ENCODE measurements around the gene ZNF627.
"Not testable (repeated sequence)": the region's sequence is repeated elsewhere in the genome, so short reads cannot be mapped to it uniquely, and the experiment has no call there.

The ZNF627 gene

DNA sequence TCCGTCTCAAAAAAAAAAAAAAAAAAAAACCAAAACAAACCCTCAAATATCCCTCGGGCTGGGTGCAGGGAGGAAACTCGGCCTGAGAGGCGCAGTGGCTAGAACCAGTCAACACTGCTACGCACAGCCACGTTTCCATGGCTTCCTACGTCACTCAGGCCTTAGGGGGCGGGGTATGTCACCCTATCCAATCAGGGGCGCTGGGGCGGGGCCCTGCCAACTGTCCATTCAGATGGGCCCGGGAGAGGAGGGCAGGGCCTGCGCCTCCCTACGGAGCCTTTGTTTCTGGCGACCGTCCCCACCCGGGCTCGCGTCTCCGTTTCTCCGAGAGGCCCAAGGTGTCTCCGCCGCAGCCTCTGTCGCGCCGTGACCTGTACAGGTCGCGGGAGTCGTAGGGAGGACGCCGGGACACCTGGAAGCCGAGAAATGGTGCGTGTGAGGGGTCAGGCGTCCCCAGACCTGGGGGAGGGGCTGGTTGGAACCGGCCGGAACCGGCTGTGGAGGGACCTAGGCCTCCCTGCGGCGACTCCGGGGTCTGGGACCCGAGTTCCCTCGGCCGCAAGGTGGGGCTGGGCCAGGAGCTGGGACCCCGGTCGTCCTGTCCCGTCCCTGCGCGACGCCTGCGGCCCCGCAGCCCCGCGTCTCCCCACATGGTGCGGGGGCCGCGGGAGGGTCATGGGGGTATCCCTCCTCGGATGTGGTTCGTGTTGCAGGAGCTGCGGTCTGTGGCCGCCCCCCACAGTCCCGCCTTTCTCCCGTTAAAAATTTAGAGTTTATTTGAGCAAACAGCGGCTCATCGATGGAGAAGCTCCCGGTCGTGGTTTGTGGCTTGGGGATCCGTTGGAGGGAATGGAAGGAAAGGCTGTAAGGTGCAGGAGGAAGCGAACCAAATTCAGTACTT is at the start of gene ZNF627:
TSS of gene ZNF627 (plus strand) at position 282 of the 901 bp plus-strand sequence. CDS start at position 427, 145 bp downstream.
- DNase-seq: peak; percentile 98

DNA sequence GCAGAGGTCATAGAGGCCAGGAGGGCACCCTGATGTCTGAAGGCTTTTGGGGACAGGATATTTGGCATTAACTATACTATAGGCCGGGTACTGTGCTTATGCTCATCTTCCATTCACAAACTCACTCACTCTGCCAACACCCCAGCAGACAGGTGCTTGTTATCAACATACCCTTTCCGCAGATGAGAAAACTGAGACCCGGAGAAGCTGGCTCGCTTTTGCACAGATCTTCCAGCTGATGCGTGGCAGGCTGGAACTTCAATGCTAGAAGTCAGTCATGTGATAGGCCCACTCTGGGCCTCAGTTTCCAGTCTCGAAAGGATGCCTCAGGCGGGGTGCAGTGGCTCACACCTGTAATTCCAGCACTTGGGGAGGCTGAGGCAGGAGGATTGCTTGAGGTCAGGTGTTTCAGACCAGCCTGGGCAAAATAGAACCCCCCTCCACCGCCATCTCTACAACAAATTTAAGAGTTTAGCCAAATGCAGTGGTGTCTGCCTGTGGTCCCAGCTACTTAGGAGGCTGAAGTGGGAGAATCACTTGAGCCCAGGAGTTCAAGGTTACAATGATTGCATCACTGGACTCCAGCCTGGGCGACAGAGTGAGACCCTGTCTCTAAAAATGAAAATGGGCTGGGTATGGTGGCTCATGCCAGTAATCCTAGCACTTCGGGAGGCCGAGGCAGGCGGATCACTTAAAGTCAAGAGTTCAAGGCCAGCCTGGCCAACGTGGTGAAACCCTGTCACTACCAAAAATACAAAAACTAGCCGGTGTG is 49.2 kb upstream of the ZNF627 start:
- no peak for DNase-seq

DNA sequence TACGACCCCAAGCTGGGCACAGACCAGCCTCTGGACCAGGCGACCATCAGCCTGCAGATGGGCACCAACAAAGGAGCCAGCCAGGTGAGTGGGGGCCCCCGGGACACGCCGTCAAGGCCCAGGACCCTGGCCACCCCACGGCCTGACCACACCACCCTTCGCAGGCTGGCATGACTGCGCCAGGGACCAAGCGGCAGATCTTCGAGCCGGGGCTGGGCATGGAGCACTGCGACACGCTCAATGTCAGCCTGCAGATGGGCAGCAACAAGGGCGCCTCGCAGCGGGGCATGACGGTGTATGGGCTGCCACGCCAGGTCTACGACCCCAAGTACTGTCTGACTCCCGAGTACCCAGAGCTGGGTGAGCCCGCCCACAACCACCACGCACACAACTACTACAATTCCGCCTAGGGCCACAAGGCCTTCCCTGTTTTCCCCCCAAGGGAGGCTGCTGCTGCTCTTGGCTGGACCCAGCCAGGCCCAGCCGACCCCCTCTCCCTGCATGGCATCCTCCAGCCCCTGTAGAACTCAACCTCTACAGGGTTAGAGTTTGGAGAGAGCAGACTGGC is 47.8 kb upstream of the ZNF627 start:
- no peak for DNase-seq

DNA sequence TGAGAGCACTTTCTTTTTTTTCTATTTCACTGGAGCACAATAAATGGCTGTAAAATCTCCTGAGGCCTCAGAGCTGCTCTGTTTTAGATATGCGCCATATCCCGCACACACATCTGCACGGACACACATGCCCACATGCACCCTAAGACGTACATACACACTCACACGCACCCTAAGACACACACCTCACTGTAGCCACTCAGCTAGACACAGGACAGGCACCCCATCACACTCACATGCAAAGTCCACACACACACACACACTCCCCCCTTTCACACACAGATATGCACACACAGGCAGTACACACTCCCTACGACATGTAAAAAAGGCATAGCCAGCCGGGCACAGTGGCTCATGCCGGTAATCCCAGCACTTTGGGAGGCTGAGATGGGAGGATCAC is 47.0 kb upstream of the ZNF627 start:
- no peak for DNase-seq

DNA sequence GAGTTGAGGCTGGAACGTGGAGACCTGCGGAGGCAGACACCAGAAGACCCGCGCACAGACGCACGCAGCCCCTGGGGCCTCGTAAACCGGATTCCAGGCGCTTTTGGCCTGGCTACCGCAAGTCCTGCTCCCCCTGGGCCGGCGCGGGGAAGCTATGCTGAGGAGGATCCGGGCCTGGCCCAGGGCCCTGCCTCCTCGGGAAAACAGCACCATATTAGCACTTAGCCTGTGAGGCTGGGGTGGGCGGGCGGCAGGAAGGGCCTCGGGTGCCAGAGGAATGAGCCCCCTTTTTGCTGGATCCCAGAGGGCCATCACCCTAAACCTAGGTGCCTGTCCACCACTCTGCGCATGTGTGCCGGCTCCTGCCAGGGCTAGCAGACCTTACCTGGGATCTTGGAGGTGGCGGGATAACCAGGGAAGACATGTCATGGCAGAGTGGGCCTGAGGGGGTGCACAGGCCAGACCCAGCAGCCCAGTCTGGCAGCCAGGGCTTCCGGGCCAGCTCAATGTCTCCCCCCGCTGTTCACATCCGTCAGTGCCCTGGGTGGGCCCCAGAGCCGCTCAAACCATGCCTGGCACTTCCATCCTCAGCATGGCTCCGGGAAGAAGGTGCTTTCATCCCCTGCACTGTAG is 45.6 kb upstream of the ZNF627 start:
- no peak for DNase-seq

DNA sequence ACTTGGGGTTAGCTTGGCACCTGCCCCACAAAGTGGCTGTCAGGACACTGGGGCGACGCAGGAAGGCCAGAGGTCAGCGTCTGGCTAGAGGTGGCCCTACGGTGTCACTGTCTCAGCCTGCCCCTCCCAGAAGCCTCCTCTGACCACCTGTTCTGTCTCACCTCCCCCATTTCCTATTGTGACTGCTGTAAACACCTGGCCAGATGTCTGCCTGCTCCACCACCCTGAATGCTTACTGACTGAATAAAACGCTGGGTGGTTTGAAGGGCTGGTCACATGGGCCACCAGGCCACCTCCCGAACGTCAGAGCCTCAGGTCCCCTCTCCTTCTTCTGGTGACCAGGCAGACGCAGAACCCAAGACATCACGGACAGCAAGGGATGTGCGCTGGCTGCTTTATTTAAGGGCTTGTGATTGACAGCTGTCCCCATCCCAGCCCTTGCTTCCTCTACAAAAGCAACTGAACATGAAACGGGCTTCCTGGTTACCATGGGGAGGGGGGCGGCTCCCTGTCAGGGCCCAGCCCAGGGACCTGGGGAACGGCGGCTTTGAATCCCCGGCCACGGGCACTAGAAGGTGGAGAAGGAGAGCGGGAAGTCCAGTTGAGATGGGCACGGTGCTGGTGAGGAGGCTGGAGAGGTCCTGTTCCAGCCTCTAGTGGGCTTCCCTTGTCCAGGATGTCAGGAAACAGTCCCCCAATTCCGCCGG is 44.5 kb upstream of the ZNF627 start:
- no peak for DNase-seq

DNA sequence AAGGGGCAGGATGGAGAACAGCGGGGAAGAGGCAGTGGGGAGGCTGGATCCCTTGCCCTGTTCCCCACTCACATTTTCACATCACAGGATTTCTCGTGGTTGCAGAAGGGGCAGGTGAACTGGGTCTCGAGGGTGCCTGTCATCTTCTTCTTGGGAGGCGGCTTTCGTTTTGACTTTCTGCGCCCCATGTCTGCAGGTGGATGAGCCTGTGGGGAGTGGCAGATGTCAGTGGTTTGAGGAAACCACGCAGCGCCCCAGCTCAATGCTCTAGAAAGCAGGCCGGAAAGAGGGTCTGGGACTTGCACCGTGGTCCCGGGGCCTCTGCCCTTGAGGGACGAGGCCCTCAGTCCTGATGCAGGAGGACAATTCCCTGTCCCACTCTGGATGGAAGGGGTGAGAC is 43.1 kb upstream of the ZNF627 start:
- no peak for DNase-seq

DNA sequence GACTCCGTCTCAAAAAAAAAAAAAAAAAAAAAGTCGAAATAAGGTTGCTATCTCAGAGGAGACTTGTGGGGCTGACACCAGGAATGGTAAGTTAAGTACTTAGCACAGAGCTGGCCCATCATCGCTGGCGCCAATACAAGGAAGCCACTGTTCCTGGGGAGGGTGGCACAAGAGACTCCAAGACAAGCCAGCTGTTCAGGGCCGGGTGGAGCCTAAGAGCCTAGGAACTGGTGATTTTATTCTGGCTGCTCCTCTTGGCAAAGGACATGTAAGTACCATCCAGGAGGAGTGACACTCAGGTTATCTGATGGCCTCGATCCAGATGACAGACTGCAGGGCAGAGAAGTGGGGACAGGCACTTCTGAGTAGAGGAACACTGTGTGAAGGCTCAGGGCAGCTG is 42.0 kb upstream of the ZNF627 start:
- DNase-seq: no peak

DNA sequence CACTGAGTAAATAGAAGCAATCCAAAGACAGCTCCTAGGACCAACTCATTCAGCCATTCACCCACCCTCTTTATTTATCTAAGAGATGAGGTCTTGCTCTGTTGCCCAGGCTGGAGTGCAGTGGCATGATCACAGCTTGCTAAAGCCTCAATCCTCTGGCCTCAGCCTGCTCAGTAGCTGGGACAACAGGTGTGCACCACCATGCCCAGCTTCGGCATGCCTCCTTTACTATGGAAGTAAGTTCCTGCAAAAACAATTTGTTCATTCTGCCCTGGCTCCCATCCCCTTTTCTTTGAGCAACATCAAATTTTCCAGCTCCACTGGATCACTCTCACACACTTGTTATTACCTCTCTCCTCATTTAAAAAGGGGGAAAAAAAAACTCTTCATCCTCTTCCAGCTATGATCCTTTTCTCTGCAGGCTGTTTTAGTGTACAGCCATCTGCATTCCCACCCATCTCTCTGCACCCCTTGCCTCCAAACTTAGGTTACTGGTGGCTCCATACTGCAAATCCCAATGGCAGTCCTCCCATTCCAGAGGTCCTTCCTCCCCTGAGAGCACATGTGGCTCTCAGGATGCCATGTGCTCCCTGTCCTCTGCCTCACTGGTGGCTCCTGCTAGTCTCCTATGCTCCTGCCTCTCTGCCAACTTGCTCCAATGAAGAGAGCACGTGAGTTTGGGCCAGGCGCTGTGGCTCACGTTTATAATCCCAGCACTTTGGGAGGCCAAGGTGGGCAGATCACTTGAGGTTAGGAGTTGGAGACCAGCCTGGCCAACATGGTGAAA is 40.5 kb upstream of the ZNF627 start:
- DNase-seq: no peak

DNA sequence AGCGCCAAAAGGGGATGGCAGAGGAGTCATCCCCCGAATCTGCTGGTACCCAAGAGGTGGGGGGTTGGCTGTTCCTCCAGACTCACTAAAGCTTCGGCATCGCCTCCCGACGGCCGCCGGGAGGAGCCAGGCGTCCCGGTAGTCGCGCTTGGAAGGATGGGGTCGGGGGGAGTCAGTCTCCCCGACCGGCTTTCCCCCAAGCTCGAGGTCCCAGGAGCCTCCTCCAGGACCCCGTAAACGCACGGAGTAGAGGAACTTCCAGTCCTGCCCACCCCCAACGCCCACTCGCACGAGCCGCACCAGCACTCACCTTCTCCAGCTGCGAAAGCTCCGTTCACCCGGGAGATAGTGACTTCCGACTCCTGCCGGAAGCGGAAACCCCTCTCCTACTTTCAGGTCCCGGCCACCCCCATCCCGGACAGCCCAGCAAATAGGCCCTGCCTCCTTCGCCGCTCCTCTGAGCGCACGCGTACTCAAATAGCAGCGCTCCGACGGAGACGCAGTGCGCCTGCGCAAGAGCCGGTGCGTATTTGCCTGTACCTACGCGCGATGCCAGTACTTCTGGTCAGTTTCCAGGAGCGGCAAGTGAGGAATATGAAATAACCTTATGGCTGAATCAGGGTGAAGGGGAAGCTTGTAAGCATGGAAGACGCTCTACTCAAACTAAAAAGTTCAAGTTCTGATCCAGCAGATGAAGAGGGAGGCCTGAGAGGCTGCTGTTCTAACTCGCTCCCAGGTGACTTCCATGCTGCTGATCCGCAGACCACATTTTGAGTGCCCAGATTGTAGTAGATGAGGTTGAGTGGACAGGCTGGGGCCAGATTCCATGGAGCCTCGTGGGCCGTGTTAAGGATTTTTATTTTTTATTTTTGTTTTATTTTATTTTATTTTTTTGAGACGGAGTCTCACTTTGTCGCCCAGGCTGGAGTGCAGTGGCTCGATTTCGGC is 38.1 kb upstream of the ZNF627 start, which contains the start of gene ELOF1:
TSS of gene ELOF1 (minus strand) at position 350 of the 948 bp plus-strand sequence. CDS start 4,883 bp downstream, outside the sequence.
- DNase-seq: peak; percentile 98

DNA sequence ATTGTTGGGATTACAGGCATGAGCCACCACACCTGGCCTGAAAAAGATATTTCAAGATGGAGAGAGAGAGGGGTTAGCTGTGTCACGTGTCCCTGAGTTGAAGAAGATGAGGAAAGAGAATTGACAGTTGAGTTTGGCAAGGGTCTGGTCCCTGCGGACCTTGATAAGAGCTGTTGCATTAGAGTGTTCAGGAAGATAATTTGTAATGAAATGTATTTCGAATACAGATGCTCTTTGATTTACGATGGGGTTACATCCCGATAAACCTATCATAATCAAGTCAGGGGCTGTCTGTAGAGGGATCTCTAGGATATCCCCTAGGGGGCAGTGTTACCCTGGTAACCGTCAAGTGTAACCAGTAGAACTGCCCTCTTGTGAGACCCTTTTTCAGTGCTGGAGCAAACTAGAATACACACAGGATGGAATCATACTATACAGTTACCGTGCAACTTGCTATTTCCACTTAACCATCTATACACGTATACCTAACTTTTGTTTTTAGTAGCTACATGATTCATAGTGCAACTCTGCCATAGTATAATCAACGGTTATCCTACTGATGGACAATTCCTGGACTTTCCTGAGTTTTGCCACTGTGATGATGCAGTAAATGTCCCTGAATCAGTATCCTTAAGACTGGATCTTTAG is 36.8 kb upstream of the ZNF627 start:
- DNase-seq: peak; percentile 45

DNA sequence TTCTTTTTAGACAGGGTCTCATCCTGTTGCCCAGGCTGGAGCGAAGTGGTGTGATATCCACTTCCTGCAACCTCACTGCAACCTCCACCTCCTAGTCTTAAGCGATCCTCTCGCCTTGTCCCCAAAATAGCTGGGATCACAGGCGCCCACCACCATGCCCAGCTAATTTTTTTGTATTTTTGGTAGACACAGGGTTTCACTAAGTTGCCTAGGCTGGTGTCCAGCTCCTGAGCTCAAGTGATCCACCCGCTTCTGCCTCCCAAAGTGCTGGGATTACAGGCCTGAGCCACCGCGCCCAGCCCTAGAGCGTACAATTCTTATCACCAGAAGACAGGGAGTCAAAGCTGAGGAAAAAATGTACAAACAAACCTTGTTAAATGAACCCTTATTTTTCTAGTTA is 33.8 kb upstream of the ZNF627 start:
- no peak for DNase-seq

DNA sequence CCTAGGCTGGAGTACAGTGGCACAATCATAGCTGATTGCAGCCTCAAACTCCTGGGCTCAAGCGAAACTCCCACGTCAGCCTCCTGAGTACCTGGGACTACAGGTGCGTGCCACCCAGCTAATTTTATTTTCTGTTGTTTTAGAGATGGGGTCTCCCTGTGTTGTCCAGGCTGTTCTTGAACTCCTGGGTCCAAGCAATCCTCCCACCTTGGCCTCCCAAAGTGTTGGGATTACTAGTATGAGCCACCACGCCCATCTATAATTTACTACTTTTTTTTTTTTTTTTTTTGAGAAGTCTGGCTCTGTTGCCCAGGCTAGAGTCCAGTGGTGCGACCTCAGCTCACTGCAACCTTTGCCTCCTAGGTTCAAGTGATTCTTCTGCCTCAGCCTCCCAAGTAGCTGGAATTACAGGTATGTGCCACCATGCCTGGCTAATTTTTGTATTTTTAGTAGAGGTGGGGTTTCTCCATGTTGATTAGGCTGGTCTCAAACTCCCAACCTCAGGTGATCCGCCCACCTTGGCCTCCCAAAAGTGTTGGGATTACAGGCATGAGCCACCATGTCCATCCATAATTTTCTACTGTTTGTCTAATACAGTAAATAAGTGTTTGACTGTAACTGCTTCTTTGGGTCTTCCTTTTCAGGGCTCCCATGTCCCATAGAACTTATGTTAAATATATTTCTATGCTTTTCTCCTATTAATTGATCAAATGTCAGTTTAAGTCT is 33.0 kb upstream of the ZNF627 start:
- not testable (repeated sequence) for DNase-seq

DNA sequence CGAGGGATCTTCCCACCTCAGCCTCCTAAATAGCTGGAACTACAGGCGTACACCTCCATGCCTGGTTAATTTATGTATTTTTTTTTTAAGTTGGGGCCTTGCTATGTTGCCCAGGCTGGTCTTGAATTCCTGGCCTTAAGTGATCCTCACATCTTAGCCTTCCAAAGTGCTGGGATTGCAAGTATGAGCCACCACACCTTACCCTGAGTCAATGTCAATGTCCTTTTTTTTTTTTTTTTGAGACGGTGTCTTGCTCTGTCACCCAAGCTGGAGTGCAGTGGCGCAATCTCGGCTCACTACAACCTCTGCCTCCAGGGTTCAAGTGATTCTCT is 31.7 kb upstream of the ZNF627 start:
- not testable (repeated sequence) for DNase-seq

DNA sequence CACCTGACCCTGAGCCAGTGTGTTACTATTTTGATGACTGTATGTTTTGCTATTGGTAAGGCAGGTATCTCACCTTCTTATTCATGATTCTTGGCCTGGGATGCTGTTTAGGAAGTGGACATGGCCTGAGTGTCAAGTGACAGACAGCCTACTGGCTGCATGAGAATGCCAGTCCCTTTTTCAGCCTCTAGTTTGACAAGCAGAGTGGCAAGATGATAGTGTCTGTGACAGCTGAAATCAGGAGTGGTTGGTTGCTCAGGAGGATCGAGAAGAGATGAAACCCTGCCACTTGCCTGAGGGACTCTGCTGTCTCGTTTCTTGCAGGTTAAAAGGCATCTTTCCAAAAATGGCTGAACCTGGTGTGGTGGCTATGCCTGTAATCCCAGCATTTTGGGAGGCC is 31.1 kb upstream of the ZNF627 start:
- no peak for DNase-seq

DNA sequence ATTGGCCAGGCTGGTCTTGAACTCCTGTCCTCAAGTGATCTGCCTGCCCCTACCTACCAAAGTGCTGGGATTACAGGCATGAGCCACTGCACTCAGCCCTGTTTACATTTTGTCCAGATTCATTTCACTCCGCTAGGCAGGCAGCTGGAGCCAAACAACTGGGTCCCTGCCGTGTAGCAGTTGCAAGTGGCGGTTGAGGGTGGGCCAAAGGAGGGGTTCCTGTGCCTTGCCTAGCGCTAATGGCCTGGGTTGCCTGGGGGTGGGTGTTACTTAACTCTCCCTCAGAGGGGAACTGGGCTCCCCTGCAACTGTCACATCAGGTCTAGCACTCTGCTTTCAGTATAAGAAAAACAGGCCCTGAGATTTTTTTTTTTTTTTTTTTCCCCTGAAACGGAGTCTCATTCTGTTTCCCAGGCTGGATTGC is 27.2 kb upstream of the ZNF627 start:
- DNase-seq: no peak

DNA sequence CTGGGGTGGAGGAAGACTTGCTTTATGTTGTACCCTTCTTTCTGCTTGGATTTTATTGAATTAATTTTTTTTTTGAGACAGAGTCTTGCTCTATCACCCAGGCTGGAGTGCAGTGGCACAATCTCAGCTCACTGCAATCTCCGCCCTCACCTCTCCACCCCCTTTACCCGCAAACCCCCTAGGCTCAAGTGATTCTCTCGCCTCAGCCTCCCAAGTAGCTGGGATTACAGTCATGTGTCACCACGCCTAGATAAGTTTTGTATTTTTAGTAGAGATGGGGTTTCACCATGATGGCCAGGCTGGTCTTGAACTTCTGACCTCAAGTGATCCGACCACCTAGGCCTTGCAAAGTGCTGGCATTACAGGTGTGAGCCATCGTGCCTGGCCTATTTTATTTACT is 23.9 kb upstream of the ZNF627 start:
- not testable (repeated sequence) for DNase-seq

DNA sequence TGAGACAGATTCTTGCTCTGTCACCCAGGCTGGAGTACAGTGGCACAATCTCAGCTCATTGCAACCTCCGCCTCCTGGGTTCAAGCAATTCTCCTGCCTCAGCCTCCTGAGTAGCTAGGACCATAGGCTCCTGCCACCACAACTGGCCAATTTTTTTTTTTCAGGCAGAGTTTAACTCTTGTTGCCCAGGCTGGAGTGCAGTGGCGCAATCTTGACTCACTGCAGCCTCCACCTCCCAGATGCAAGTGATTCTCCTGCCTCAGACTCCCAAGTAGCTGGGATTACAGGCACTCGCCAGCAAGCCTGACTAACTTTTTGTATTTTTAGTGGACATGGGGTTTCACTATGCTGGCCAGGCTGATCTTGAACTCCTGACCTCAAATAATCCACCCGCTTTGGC is 23.5 kb upstream of the ZNF627 start:
- not testable (repeated sequence) for DNase-seq

DNA sequence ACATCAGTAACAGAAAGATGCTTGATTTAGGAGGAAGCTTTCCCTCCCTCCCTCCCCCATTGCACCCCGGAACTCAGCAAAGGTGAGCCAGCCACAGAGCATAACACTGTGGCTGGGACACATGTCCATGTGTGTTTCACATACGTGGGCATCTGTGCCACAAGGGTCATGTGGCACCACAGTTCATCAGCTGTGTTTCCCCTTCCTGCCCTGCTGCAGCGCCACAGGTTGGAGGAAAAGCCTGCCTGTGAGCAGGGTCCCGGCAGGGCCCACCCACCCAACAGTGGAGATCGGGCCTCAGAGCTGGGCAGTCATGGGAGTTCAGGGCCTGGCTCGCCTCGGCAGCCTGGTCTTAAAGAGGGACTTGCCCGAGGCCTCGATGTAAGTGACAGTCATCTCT is 22.6 kb upstream of the ZNF627 start:
- no peak for DNase-seq
